GM12878 (cell line): ENCODE results near the gene PIWIL1.

Source experiments
- FOS ChIP-seq: IDR thresholded peaks from 3 replicates; pipeline ENCODE4 v1.6.1; 2011; ENCODE audit warnings: borderline replicate concordance; ENCODE audit not compliant: insufficient read length; ENCODE audit errors: extremely low read depth
- HCFC1 ChIP-seq: fragments of 150-350 bp; IDR thresholded peaks from 2 replicates; pipeline ENCODE4 v1.6.1; 2014; ENCODE audit warnings: low read length
- POLR2A ChIP-seq: IDR thresholded peaks from 2 replicates; pipeline ENCODE4 v1.6.1; 2011; ENCODE audit warnings: low read depth, mild to moderate bottlenecking, low read length
- POLR2AphosphoS5 ChIP-seq: IDR thresholded peaks from 2 replicates; pipeline ENCODE4 v1.6.1; 2011; ENCODE audit warnings: mild to moderate bottlenecking, low read length, inconsistent platforms
- RAD21 ChIP-seq: IDR thresholded peaks from 2 replicates; pipeline ENCODE4 v1.6.1; 2011; ENCODE audit warnings: mild to moderate bottlenecking, low read depth, low read length, moderate library complexity; ENCODE audit not compliant: insufficient read depth
- RBBP5 ChIP-seq: fragments of 200-600 bp; sonication (generic); conservative IDR thresholded peaks from 2 replicates; pipeline ENCODE4 v1.6.1; 2016
- TF ChIP-seq, protein P1 (sequence below): IDR thresholded peaks from 2 replicates; pipeline ENCODE4 v1.6.1; 2011; ENCODE audit warnings: low read depth, mild to moderate bottlenecking, low read length, moderate library complexity, borderline replicate concordance; ENCODE audit errors: extremely low read depth

DNA sequence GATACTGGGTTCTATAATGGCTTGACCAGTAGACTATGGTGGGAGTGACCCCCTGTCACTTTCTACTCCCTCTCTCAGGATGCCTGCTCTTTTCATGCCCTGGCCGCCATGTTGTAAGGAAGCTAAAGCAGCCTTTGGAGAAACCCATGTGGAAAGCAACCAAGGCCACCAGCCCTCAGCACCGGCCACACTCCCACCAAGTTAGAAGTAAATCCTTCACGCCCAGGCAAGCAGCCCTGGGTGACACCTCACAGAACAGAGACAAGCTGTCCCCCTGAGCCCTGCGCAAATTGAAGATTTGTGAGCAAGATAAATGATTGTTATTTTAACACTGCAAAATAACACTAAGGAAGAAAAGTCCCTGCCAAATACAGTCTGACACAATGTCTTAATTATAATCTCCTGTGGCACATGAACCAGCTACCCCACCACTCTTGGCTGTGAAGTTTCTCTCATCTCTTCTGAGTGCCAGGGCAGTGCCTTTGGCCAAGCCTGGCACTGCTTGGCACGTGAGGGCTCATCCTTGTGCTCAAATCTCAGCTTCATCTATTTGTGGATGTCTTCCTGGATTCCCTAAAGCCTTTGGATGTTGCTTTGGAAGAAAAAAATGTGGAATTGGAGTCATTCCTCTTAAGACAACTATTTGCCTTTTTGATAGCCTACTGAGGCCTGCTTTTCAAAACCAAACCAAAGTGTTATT lies 39.2 kb upstream of the PIWIL1 start:
- TF ChIP-seq RBBP5, result no peak
- TF ChIP-seq POLR2A, result no peak
- no peak for TF ChIP-seq POLR2AphosphoS5
- TF ChIP-seq FOS, result no peak
- TF ChIP-seq HCFC1, result no peak
- no peak for TF ChIP-seq RAD21
- TF ChIP-seq, protein P1, sequence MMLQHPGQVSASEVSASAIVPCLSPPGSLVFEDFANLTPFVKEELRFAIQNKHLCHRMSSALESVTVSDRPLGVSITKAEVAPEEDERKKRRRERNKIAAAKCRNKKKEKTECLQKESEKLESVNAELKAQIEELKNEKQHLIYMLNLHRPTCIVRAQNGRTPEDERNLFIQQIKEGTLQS, result no peak
